ENCODE data around the gene BTBD3.
A peak's percentile ranks its signal among the peaks of the same experiment; 100 is the strongest.

Gene BTBD3

DNA sequence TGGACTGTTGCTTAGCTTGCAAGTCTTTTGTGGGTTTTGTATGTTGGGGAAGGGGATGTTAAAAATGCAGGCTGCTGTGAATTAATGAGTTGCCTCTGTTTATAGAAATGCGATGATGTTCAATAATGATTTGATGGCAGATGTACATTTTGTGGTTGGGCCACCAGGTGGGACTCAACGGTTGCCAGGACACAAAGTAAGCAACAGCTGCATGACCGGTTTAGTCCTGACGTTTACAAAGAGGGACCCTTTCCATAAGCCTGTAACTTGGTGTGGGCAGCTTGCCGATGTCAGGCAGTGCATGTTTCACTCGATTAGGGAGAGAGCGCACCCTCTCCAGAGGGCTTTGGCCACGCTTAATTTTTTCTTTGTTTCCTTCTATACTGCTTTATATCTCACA lies 1.3 kb downstream of the BTBD3 start:
- peak; percentile 82 for DNase-seq

- DNase-seq: no peak
These were observed 1.9 kb downstream of the BTBD3 start for GRCh38 chr20:11919581-11919980.

- DNase-seq: no peak
These were observed 2.4 kb downstream of the BTBD3 start for GRCh38 chr20:11920083-11920482.

DNA sequence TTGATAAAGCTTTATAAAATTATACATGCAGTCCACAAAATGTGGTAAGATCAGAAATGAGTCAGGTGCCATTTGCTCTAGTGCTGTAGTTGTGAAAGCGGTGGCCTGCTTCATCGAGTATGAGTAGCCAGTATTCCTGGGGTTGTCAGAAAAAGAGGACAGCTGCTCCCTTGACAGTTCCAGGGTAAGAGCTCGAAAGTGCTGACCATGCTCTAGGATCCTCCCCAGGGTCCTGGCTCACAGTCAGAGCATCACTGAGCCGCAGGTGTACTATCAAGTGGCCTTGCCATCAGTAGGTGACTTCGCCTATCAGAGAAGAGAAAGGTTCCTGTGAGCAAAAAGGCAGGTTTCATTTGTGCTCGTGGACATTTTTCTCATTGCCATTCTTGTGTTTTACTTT lies 3.6 kb downstream of the BTBD3 start:
- no peak for DNase-seq

DNA sequence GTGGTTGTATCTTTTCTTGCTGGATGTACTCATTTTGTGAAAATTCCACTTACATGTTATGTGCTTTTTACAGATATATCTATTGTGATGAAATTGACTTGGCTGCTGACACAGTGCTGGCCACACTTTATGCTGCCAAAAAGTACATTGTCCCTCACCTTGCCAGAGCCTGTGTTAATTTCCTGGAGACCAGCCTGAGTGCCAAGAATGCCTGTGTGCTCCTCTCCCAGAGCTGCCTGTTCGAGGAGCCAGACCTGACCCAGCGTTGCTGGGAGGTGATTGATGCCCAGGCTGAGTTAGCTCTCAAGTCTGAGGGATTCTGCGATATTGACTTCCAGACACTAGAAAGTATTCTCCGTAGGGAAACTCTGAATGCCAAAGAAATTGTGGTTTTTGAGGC lies 4.9 kb downstream of the BTBD3 start:
- DNase-seq: no peak

DNA sequence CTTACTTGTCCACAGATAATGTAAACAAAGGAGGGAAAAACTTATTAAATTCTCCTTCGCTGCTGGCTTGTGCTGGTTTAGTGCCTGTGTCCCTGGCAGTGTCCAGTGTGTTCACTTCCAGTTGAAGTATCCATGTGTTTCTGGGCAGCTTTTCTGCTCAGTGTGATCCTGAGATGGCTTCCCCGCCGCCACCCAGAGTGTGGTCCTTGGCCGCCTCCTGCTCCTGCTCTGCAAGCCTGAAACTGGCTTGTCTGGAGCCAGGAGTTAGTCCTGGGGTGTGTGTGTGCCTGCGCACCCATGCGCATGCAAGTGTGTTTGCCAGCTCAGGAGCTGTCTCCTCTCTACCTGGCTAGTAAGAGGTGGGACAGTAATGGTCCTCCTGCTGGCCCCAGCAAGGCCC lies 7.2 kb downstream of the BTBD3 start:
- DNase-seq: no peak

- DNase-seq: no peak
These were observed 8.8 kb downstream of the BTBD3 start for GRCh38 chr20:11926292-11926998.

- no peak for DNase-seq
These were observed 12.3 kb downstream of the BTBD3 start for GRCh38 chr20:11929947-11930346.

DNA sequence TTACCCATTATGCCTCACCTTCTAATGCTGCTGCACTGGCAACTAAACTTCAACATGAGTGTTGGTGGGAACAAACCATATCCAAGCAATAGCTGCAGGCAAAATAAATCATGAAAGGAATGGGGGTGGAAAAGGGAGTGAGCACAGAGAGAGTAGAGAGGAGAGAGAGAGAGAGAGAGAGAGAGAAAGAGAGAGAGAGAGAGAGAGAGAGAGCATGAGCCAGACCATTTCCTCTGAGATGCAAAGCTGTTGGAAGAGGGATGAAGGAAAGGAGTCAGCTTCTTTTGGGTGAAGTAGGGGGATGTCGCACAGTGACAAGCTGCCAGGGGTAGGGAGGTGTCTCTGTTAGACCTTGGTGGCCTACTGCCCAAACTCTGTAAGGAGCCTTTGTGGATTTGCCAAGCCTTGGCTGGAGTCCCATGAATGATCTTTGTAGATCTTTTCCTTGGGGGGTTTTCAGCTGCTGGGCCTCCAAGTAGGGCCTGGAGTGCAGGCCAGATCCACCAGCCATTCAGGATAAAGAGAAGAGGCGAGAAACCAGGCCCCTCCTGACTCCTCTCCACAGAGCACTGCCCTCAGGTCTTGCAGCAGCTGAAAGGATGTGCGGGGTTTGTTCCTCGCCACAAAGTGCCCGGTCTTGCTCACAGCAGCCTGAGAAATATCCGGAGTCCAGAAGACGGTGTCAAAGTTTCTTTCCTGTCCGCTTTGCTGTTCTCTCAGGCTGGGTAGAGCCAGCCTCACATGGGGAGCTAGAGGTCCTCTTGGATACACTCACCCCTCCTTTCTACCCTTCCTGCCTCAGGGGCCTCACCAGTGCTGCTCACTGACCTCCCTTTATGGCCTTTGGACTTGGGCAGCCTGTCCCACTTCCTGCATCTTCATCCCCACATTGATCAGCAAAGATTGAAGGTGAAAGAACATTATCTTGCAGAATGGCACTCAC lies 17.8 kb downstream of the BTBD3 start:
- no peak for DNase-seq

DNA sequence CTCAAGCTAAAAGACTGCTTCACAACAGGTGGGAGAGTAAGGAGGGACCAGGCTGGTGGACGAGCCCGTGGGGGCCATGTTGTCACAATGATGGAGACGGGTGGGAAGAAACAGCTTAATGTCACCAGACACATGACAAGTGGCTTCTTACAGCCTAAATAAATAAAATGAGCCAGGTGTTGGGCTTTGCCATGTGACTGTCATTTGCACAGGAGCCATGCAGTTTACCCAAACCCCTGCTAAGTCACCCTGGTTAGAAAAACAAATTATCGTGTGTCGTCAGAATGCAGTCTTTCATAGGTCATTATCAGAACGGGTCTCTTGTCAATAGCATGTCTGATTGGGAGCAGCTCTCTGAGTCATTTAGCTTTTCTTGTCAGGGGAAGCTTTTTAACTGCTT lies 18.5 kb downstream of the BTBD3 start:
- DNase-seq: peak; percentile 51

GRCh38 chr20:11937230-11937629 lies 19.5 kb downstream of the BTBD3 start:
- no peak for DNase-seq

DNA sequence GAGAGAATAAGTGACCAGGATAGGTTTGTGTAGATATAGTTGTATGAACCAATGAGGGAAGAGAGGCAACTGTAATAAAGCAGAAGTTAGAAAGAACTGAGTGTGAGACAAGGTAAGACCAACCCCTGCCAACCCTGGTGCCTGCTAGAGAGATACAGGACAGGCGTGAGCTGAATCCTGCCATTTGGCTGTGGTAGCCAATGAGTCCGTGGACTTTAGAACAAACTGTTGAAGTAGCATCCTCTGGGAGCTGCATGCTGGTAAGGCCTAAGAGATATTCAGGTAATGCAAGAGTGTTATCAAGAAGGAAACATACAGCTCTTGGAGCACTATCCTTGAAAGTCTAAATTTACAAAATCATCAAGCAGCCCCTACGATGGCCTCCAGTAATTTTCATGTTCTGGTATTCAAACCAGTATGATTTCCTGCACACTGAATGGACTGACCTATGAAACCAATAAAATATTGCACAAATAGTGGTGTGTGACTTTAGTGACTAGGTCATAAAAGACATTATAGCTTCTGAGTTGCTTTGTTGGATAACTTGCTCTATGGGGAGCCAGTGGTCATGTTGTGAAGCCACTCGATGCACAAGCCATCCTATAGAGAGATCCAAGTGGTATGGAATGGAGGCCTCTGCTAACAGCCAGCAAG lies 24.0 kb downstream of the BTBD3 start:
- no peak for DNase-seq

DNA sequence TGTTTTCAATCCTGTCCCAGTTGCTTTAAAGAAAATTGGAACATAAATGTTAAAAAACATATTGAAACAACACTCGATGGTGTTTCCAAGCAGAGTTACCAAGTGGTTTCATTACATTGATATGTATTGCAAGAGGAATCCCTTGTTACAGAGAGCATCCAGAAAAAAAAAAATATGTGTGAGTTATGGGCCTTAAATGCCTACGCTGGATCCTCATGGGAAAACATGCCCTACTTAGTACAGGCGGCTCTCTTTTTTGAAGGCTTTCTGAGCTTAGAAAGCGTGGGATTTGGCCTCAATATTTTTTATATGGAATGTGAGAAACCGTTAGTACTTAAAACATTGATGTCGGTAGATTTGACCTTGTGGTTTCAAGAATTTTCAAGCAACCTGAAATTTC lies 26.1 kb downstream of the BTBD3 start:
- DNase-seq: no peak

DNA sequence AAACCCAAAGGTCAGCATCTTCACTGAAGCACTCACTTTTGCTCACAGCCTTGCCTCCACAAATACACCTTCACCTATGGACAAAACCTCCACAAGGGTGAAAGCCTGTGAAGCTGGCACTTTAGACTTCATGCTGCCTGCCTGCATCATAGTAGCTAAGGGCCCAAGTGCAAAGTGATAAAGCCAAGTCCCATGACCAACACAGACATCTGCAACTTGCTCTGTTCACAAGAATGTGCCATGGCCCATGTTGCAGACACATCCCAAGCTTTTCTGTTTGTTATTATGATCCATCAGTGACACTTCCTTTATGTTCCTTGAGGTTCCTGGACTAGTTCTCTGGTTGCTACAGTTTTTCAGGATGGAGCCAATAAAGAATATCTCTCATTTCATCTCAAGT lies 31.1 kb downstream of the BTBD3 start:
- DNase-seq: no peak

GRCh38 chr20:11949711-11950110 lies 32.0 kb downstream of the BTBD3 start:
- DNase-seq: no peak

DNA sequence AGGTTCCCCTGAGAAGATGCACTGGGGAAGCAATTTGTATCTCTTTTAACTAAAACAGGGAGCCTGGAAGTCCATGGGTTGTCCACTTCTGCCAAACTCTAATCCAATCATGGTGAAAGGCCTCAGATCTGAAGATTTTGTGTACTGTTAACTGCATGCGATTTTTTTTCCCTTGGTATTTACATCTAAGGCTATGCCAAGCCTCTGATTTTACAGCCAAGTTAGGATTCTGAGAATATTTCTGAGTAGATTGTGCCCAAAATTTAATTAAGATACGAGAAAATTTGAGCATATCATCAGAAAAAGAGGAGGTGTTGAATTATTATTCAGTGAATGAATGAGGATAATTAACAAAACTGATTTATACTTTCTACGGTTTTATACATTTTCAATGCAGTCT lies 34.0 kb downstream of the BTBD3 start:
- DNase-seq: no peak

DNA sequence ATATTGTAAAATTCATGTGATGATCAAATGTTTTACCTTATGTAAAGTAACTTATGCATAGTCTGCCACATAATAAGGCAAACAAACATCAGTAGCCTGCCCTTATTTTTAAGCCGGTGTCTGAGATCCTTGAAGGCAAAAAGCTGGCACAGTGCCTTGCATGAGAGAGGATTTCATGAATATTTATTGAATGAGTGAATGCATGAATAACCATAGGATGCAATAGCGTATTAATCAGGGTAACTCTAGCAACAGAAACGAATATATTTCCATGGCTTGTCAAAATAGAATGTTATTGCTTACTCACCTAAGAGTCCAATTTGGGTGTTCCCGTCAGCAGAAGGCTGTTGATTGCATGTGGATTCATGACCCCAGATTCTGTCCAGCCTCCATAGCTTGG lies 34.9 kb downstream of the BTBD3 start:
- DNase-seq: no peak

DNA sequence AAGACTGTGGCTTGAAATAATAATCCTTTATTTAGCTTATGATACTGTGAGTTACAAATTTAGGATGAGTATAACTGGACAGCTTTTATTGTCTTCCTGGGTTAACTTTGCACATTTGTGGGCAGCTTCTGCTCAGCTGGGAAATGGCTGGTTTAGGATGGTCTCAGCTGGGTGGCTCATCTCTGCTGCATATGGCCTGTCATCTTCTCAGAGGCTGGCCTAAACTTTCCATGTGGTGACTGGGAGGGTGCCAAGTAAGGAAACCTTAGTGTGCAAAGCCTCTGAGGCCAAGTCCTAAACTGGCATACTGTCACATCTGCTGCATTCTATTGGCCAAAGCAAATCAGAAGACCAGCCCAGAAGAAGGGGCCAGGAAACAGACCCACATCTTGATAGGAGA lies 40.2 kb downstream of the BTBD3 start:
- no peak for DNase-seq

- DNase-seq: no peak
These were observed 41.2 kb downstream of the BTBD3 start for GRCh38 chr20:11958855-11959254.

- no peak for DNase-seq
These were observed 47.9 kb downstream of the BTBD3 start for GRCh38 chr20:11965602-11966001.

GRCh38 chr20:11966186-11966585 lies 48.5 kb downstream of the BTBD3 start:
- no peak for DNase-seq

GRCh38 chr20:11970243-11970836 lies 52.6 kb downstream of the BTBD3 start:
- no peak for DNase-seq

DNA sequence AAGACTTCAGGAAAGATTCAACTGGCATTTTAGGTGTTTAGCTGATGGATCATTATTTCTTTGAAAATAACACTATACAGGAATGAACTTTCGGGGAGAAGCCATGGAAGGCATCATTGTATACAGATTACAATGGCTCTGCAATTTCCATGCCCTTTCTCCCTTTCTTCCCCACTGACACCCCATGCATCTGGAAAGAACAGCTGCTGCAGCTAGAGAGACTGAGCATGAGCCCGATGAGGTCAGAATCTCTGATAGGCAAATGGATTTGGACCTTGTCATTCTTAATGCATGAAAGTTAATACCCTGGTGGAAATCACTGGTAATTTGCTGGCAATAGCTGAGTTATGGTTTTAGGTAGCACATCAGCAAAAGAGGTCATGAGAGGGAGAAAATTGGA lies 54.8 kb downstream of the BTBD3 start:
- DNase-seq: no peak

Data from NCI-H1092 (cell line).